RWPE2 (cell line): Measurements from ENCODE around the gene ZNF155.

Experiments used
- ATAC-seq: fragments of 200-7000 bp; cut with Tn5 transposase; 3 replicates; pipeline ENCODE4 v1.9.1; 2021; ENCODE audit warnings: low read depth
- DNase-seq: peaks from one replicate; pipeline ENCODE4 v3.0.0-alpha.2; 2020; ENCODE audit warnings: low spot score
- H3K27ac ChIP-seq: fragments of 450-650 bp; 2 replicates; pipeline ENCODE4 v1.5.1; 2017; ENCODE audit warnings: mild to moderate bottlenecking; ENCODE audit not compliant: poor library complexity, severe bottlenecking
- H3K27me3 ChIP-seq: fragments of 250-450 bp; sonication (Bioruptor Pico); 2 replicates; pipeline ENCODE4 v1.5.1; 2021; ENCODE audit warnings: mild to moderate bottlenecking, moderate library complexity; ENCODE audit not compliant: insufficient read depth, poor library complexity, severe bottlenecking
- H3K36me3 ChIP-seq: fragments of 250-450 bp; sonication (Bioruptor Pico); 2 replicates; pipeline ENCODE4 v1.5.1; 2020; ENCODE audit warnings: low read depth, mild to moderate bottlenecking, moderate library complexity
- H3K4me1 ChIP-seq: fragments of 250-450 bp; sonication (Bioruptor Pico); 2 replicates; pipeline ENCODE4 v1.5.1; 2021; ENCODE audit warnings: mild to moderate bottlenecking, moderate library complexity; ENCODE audit not compliant: insufficient read depth, poor library complexity, severe bottlenecking
- H3K4me3 ChIP-seq: fragments of 250-450 bp; sonication (Bioruptor Pico); 2 replicates; pipeline ENCODE4 v1.5.1; 2021; ENCODE audit warnings: mild to moderate bottlenecking, moderate library complexity; ENCODE audit not compliant: severe bottlenecking
- H3K9me3 ChIP-seq: fragments of 250-450 bp; sonication (Bioruptor Pico); 2 replicates; pipeline ENCODE4 v1.5.1; 2021; ENCODE audit warnings: mild to moderate bottlenecking, moderate library complexity; ENCODE audit not compliant: severe bottlenecking
- CTCF ChIP-seq: fragments of 450-650 bp; IDR thresholded peaks from one replicate; pipeline ENCODE4 v1.5.1; 2017; ENCODE audit warnings: mild to moderate bottlenecking, moderate library complexity; ENCODE audit not compliant: poor library complexity, severe bottlenecking

ZNF155 gene

GRCh38 chr19:44021221-44021620, 37.2 kb downstream of the ZNF155 start:
- no peak for ATAC-seq
- no peak overlapping the region for H3K4me3 ChIP-seq
- H3K4me1 ChIP-seq = no peaks in the 10 kb centered on the region
- TF ChIP-seq CTCF = no peak
- no peak for DNase-seq
- H3K36me3 ChIP-seq = no peaks in the 10 kb centered on the region
- H3K9me3 ChIP-seq = no peaks in the 10 kb centered on the region
- H3K27ac ChIP-seq = no peak overlapping the region
- no peaks in the 10 kb centered on the region for H3K27me3 ChIP-seq

- ATAC-seq = no peak
- H3K4me1 ChIP-seq = no peaks in the 10 kb centered on the region
- no peak for TF ChIP-seq CTCF
- no peak for DNase-seq
- no peak overlapping the region for H3K27ac ChIP-seq
- H3K4me3 ChIP-seq = peak overlapping the region; percentile 70
- no peaks in the 10 kb centered on the region for H3K9me3 ChIP-seq
- no peaks in the 10 kb centered on the region for H3K27me3 ChIP-seq
- H3K36me3 ChIP-seq = peaks cover 18% of the 10 kb centered on the region
Observed at GRCh38 chr19:44024900-44025216, 40.9 kb downstream of the ZNF155 start.

- Histone ChIP-seq H3K9me3 (no peaks in the 10 kb centered on the region), H3K27me3 (no peaks in the 10 kb centered on the region), H3K36me3 (peaks cover 24% of the 10 kb centered on the region), H3K4me1 (no peaks in the 10 kb centered on the region), H3K4me3 (peak within 1 kb of the TSS; percentile 70), H3K27ac (no peak within 1 kb of the TSS)
- ATAC-seq = peak; percentile 94
- DNase-seq = peak; percentile 80
- TF ChIP-seq CTCF = no peak
Observed at GRCh38 chr19:44025217-44025936, 41.4 kb downstream of the ZNF155 start, which contains the start of gene ZNF222. ZNF222 (plus strand) TSS chr19:44025379; CDS start chr19:44025437, 58 bp downstream.

GRCh38 chr19:44026622-44027021, 42.6 kb downstream of the ZNF155 start:
- Histone ChIP-seq H3K36me3 (peaks cover 35% of the 10 kb centered on the region), H3K9me3 (peaks cover 5% of the 10 kb centered on the region), H3K4me3 (no peak overlapping the region), H3K27ac (no peak overlapping the region), H3K27me3 (no peaks in the 10 kb centered on the region), H3K4me1 (no peaks in the 10 kb centered on the region)
- TF ChIP-seq CTCF = no peak
- DNase-seq (no peak), ATAC-seq (no peak)

GRCh38 chr19:44032001-44032610, 48.1 kb downstream of the ZNF155 start:
- TF ChIP-seq CTCF = no peak
- H3K4me1 ChIP-seq = no peaks in the 10 kb centered on the region
- ATAC-seq = no peak
- DNase-seq = no peak
- H3K9me3 ChIP-seq = peaks cover 11% of the 10 kb centered on the region
- no peak overlapping the region for H3K4me3 ChIP-seq
- H3K27me3 ChIP-seq = no peaks in the 10 kb centered on the region
- no peak overlapping the region for H3K27ac ChIP-seq
- peaks cover 44% of the 10 kb centered on the region for H3K36me3 ChIP-seq
